DOHH2 (cell line): Measurements from ENCODE around the gene RBFOX1.

Source experiments
- H3F3A ChIP-seq: fragments of 200-600 bp; sonication (generic), shearing (Covaris generic); 2 replicates; pipeline ENCODE4 v1.6.0; 2016; ENCODE audit warnings: antibody characterized with exemption, mild to moderate bottlenecking; ENCODE audit not compliant: control insufficient read depth, insufficient read depth
- H3K27ac ChIP-seq: fragments of 200-600 bp; sonication (generic); 2 replicates; pipeline ENCODE4 v1.5.1; 2014; ENCODE audit warnings: low read depth, mild to moderate bottlenecking, low read length, moderate library complexity
- H3K27me3 ChIP-seq: fragments of 200-600 bp; sonication (generic); 2 replicates; pipeline ENCODE4 v1.6.1; 2014; ENCODE audit warnings: mild to moderate bottlenecking, low read length, mixed read lengths; ENCODE audit not compliant: control insufficient read depth
- H3K36me3 ChIP-seq: fragments of 200-600 bp; sonication (generic); 2 replicates; pipeline ENCODE4 v1.6.1; 2014; ENCODE audit warnings: mild to moderate bottlenecking, low read length, moderate library complexity, mixed read lengths; ENCODE audit not compliant: control insufficient read depth
- H3K4me1 ChIP-seq: fragments of 200-600 bp; sonication (generic); 2 replicates; pipeline ENCODE4 v1.6.1; 2014; ENCODE audit warnings: mild to moderate bottlenecking, low read length, mixed read lengths; ENCODE audit not compliant: control insufficient read depth
- H3K4me2 ChIP-seq: fragments of 200-600 bp; sonication (generic); 2 replicates; pipeline ENCODE4 v1.6.0; 2014; ENCODE audit warnings: mild to moderate bottlenecking, low read length, moderate library complexity
- H3K4me3 ChIP-seq: fragments of 200-600 bp; sonication (generic); 2 replicates; pipeline ENCODE4 v1.5.1; 2014; ENCODE audit warnings: mild to moderate bottlenecking, low read length, mixed read lengths
- H3K79me2 ChIP-seq: fragments of 200-600 bp; sonication (generic); 2 replicates; pipeline ENCODE4 v1.6.1; 2014; ENCODE audit warnings: mild to moderate bottlenecking, low read length, mixed read lengths; ENCODE audit not compliant: control insufficient read depth
- H3K9me2 ChIP-seq: fragments of 200-600 bp; sonication (generic); replicated peaks from 2 replicates; pipeline ENCODE4 v1.6.1; 2014; ENCODE audit warnings: mild to moderate bottlenecking, low read length, mixed read lengths; ENCODE audit not compliant: control insufficient read depth
- H3K9me3 ChIP-seq: fragments of 200-600 bp; sonication (generic); 2 replicates; pipeline ENCODE4 v1.6.1; 2014; ENCODE audit warnings: antibody characterized with exemption, low read length, mixed read lengths; ENCODE audit not compliant: control insufficient read depth, insufficient read depth
- H4K20me1 ChIP-seq: fragments of 200-600 bp; sonication (generic); 2 replicates; pipeline ENCODE4 v1.6.0; 2014; ENCODE audit warnings: low read depth, mild to moderate bottlenecking, antibody characterized with exemption, low read length, moderate library complexity; ENCODE audit not compliant: control insufficient read depth, insufficient read depth
- EZH2phosphoT487 ChIP-seq: fragments of 200-600 bp; sonication (generic); IDR thresholded peaks from 2 replicates; pipeline ENCODE4 v1.6.1; 2017; ENCODE audit warnings: borderline replicate concordance, mild to moderate bottlenecking, antibody characterized with exemption, low read length, moderate library complexity, mixed read lengths
- TF ChIP-seq, protein P1 (sequence below): fragments of 200-600 bp; sonication (generic); IDR thresholded peaks from one replicate; pipeline ENCODE4 v1.5.1; 2014; ENCODE audit warnings: antibody characterized with exemption, mild to moderate bottlenecking, low read depth, low read length; ENCODE audit not compliant: poor library complexity, severe bottlenecking

RBFOX1 gene

DNA sequence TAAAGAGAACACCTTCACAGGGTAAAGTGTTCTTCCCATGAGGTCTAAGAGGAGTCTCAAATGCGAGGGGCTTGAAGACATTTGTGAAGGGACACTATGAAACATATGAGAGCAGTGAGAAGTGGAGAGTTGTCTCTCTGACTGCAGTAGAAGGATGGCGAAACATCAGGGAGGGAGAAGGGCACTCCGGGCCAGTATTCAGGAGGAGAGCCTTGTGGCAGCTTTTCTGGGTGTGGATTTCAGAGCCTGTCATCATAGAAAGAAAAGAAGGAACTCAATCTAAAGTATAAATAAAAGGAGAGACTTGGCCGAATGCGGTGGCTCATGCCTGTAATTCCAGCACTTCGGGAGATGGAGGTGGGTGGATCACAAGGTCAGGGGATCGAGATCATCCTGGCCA, 117.2 kb downstream of the RBFOX1 start:
- no peaks in the 10 kb centered on the region for H3K79me2 ChIP-seq
- H3F3A ChIP-seq: no peaks in the 10 kb centered on the region
- no peaks in the 10 kb centered on the region for H3K27me3 ChIP-seq
- H3K9me2 ChIP-seq: no peaks in the 10 kb centered on the region
- no peak overlapping the region for H3K27ac ChIP-seq
- no peaks in the 10 kb centered on the region for H3K36me3 ChIP-seq
- TF ChIP-seq, protein P1, sequence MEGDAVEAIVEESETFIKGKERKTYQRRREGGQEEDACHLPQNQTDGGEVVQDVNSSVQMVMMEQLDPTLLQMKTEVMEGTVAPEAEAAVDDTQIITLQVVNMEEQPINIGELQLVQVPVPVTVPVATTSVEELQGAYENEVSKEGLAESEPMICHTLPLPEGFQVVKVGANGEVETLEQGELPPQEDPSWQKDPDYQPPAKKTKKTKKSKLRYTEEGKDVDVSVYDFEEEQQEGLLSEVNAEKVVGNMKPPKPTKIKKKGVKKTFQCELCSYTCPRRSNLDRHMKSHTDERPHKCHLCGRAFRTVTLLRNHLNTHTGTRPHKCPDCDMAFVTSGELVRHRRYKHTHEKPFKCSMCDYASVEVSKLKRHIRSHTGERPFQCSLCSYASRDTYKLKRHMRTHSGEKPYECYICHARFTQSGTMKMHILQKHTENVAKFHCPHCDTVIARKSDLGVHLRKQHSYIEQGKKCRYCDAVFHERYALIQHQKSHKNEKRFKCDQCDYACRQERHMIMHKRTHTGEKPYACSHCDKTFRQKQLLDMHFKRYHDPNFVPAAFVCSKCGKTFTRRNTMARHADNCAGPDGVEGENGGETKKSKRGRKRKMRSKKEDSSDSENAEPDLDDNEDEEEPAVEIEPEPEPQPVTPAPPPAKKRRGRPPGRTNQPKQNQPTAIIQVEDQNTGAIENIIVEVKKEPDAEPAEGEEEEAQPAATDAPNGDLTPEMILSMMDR: no peak
- no peak for TF ChIP-seq EZH2phosphoT487
- H3K9me3 ChIP-seq: peaks cover 4% of the 10 kb centered on the region; the same call in 1 of the 2 replicates
- no peak overlapping the region for H3K4me2 ChIP-seq
- no peak overlapping the region for H3K4me3 ChIP-seq
- H3K4me1 ChIP-seq: no peaks in the 10 kb centered on the region
- no peaks in the 10 kb centered on the region for H4K20me1 ChIP-seq

DNA sequence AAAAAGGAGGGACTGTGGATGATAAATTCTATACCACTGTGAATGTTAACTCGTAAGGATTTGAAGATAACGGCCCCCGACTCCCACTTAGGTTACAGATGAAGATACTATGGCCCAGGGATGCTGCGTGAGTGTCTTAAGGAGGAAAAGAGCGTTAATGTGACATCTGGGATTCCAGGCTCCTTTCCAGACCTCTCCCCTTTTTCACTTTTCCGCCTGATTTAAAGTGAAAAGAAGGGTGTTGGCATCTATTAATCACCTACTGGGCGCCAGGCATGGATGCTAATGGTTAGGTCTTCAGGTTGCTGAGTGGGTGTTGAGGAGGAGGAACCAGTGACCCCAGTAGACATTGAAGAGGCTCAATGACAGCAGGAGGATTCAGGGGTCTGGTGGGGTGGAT, 117.8 kb downstream of the RBFOX1 start:
- H3K4me1 ChIP-seq: no peaks in the 10 kb centered on the region
- no peaks in the 10 kb centered on the region for H3K27me3 ChIP-seq
- H3K9me2 ChIP-seq: no peaks in the 10 kb centered on the region
- TF ChIP-seq EZH2phosphoT487: no peak
- no peaks in the 10 kb centered on the region for H3K36me3 ChIP-seq
- no peak overlapping the region for H3K4me3 ChIP-seq
- H4K20me1 ChIP-seq: no peaks in the 10 kb centered on the region
- no peak overlapping the region for H3K4me2 ChIP-seq
- no peaks in the 10 kb centered on the region for H3K79me2 ChIP-seq
- no peak overlapping the region for H3K27ac ChIP-seq
- peaks cover 4% of the 10 kb centered on the region; the same call in 1 of the 2 replicates for H3K9me3 ChIP-seq
- no peaks in the 10 kb centered on the region for H3F3A ChIP-seq

DNA sequence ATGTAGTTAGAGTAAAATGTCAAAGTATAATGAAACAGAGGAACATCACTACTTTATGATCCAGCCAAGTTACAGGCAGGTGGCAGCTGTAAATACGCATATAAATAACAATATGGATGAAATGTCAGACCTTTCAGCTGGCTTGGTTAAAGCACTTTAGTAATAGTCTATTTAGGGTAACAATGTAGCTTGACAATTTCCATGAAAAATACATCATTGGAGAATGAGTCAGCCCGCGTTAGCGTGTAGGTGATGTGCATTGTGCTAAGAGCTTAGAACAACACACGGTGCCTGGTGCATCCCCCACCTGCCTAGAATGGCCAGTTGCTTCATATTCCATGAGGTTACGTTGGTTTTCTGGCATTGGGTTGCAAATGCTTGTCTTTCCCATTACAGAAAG, 119.4 kb downstream of the RBFOX1 start:
- H3K9me3 ChIP-seq: peaks cover 4% of the 10 kb centered on the region; the same call in 1 of the 2 replicates
- H3K9me2 ChIP-seq: no peaks in the 10 kb centered on the region
- H3K4me1 ChIP-seq: no peaks in the 10 kb centered on the region
- H3K36me3 ChIP-seq: no peaks in the 10 kb centered on the region
- H3F3A ChIP-seq: no peaks in the 10 kb centered on the region
- H3K27ac ChIP-seq: no peak overlapping the region
- no peaks in the 10 kb centered on the region for H4K20me1 ChIP-seq
- TF ChIP-seq EZH2phosphoT487: no peak
- TF ChIP-seq, protein P1: no peak
- H3K4me2 ChIP-seq: no peak overlapping the region
- H3K79me2 ChIP-seq: no peaks in the 10 kb centered on the region
- no peak overlapping the region for H3K4me3 ChIP-seq
- H3K27me3 ChIP-seq: no peaks in the 10 kb centered on the region

DNA sequence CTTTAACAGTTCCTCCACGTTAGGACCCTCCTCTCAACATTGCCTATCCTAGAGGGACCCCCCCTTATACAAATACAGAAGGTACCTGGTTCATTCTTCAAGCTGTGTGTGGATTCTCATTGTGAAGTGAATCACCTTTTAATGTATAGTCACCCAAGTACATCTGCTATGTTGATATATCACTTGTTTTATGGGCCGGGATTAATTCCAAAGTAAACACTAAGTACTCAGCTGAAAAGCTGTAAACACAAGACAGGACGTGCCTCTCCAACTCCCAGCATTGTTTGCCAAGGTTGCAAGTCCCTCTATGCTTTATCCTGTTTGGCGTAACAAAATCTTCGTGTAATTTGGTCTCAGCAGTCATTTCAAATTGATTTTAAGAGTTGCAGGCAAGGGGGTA, 123.6 kb downstream of the RBFOX1 start:
- H3K4me2 ChIP-seq: no peak overlapping the region
- H3K27me3 ChIP-seq: no peaks in the 10 kb centered on the region
- no peak overlapping the region for H3K27ac ChIP-seq
- no peaks in the 10 kb centered on the region for H3K4me1 ChIP-seq
- H3K4me3 ChIP-seq: no peak overlapping the region
- H4K20me1 ChIP-seq: no peaks in the 10 kb centered on the region
- TF ChIP-seq, protein P1: no peak
- no peak for TF ChIP-seq EZH2phosphoT487
- no peaks in the 10 kb centered on the region for H3K36me3 ChIP-seq
- no peaks in the 10 kb centered on the region for H3K9me2 ChIP-seq
- no peaks in the 10 kb centered on the region for H3F3A ChIP-seq
- H3K79me2 ChIP-seq: no peaks in the 10 kb centered on the region
- no peaks in the 10 kb centered on the region for H3K9me3 ChIP-seq
